OCI-LY7 (cell line): ENCODE results near the gene BANF2. TPM values are rescaled to one million over a fixed set of nuclear protein-coding genes. Genes with fewer than 3 reads are reported as not detected.
A peak's percentile ranks its signal among the peaks of the same experiment; 100 is the strongest.

Source experiments
- BruUV-seq: library from RNA; stranded (reverse); fragments of 400-500 nt; replicated peaks from 2 replicates; lab custom pipeline; 2021; lab: Mats Ljungman, UMichigan
- CTCF ChIA-PET: fragments of 300-600 bp; sonication (Branson Sonifier 250); formaldehyde crosslinking; loops from one replicate; lab custom pipeline; 2022; ENCODE audit warnings: antibody characterized with exemption; ENCODE audit not compliant: unreplicated experiment; lab: Charles Lee
- POLR2A ChIA-PET: fragments of 300-600 bp; sonication (Branson Sonifier 250); formaldehyde crosslinking; loops from one replicate; lab custom pipeline; 2022; ENCODE audit warnings: antibody characterized with exemption; lab: Charles Lee
- DNase-seq: peaks from one replicate; pipeline ENCODE4 v3.0.0-alpha.2; 2015; ENCODE audit warnings: low spot score
- H2AFZ ChIP-seq: fragments of 200-600 bp; sonication (generic), shearing (Covaris generic); 2 replicates; pipeline ENCODE4 v1.6.1; 2014; ENCODE audit warnings: mild to moderate bottlenecking, antibody characterized with exemption, low read length, moderate library complexity
- H3K27ac ChIP-seq: fragments of 200-600 bp; sonication (generic); 2 replicates; pipeline ENCODE4 v1.5.1; 2014; ENCODE audit warnings: mixed run types, low read depth, mild to moderate bottlenecking, moderate library complexity, low read length, inconsistent platforms; ENCODE audit not compliant: poor library complexity, severe bottlenecking
- H3K36me3 ChIP-seq: fragments of 200-600 bp; sonication (generic); 2 replicates; pipeline ENCODE4 v1.6.1; 2014; ENCODE audit warnings: mild to moderate bottlenecking, antibody characterized with exemption, low read length, moderate library complexity, mixed read lengths; ENCODE audit not compliant: insufficient read depth
- H3K4me1 ChIP-seq: fragments of 200-600 bp; sonication (generic); 2 replicates; pipeline ENCODE4 v1.5.1; 2014; ENCODE audit warnings: mild to moderate bottlenecking, low read length; ENCODE audit not compliant: insufficient read depth, poor library complexity, severe bottlenecking
- H3K4me2 ChIP-seq: fragments of 200-600 bp; sonication (generic); 2 replicates; pipeline ENCODE4 v1.6.1; 2014; ENCODE audit warnings: mild to moderate bottlenecking, low read length
- H3K4me3 ChIP-seq: fragments of 200-600 bp; sonication (generic); 2 replicates; pipeline ENCODE4 v1.5.1; 2014; ENCODE audit warnings: mild to moderate bottlenecking, low read depth, low read length; ENCODE audit not compliant: poor library complexity, severe bottlenecking
- H3K79me2 ChIP-seq: fragments of 200-600 bp; sonication (generic); 2 replicates; pipeline ENCODE4 v1.6.1; 2016; ENCODE audit warnings: low read depth, mild to moderate bottlenecking, low read length, moderate library complexity, mixed read lengths; ENCODE audit not compliant: insufficient read depth
- H3K9me2 ChIP-seq: fragments of 200-600 bp; sonication (generic); 2 replicates; pipeline ENCODE4 v1.6.1; 2016; ENCODE audit warnings: mild to moderate bottlenecking, low read length, mixed read lengths; ENCODE audit not compliant: insufficient read depth
- H3K9me3 ChIP-seq: fragments of 200-600 bp; sonication (generic); 2 replicates; pipeline ENCODE4 v1.6.1; 2014; ENCODE audit warnings: mild to moderate bottlenecking, mixed run types, low read length, mixed read lengths
- H4K20me1 ChIP-seq: fragments of 200-600 bp; sonication (generic); 2 replicates; pipeline ENCODE4 v1.6.1; 2014; ENCODE audit warnings: mild to moderate bottlenecking, antibody characterized with exemption, low read length, moderate library complexity, mixed read lengths; ENCODE audit not compliant: insufficient read depth
- EZH2phosphoT487 ChIP-seq: fragments of 200-600 bp; sonication (generic); IDR thresholded peaks from 2 replicates; pipeline ENCODE4 v1.6.1; 2018; ENCODE audit warnings: low read depth, borderline replicate concordance, mild to moderate bottlenecking, mixed run types, antibody characterized with exemption, low read length, moderate library complexity, mixed read lengths
- intact Hi-C: fragments of 100-400 bp; cut with micrococcal nuclease; formaldehyde crosslinking; loops from one replicate; pipeline ENCODE4 v1.10.0; 2022; ENCODE audit not compliant: unreplicated experiment
- total RNA-seq, 2 experiments: library from RNA; depleted of rRNA in 1 of 2; stranded (reverse); fragments of >200 nt in 1 of 2; shearing (Covaris generic) in 1 of 2; gene quantifications; 2 replicates each; pipeline ENCODE4 v1.2.3, GENCODE V29; 2014 to 2022
- TF ChIP-seq, protein P1 (sequence below): fragments of 200-600 bp; sonication (generic); conservative IDR thresholded peaks from 2 replicates; pipeline ENCODE4 v1.5.1; 2014; ENCODE audit warnings: mild to moderate bottlenecking, antibody characterized with exemption, low read length, moderate library complexity, mixed read lengths

Gene BANF2
- total RNA-seq, 2 experiments from 2014 or later: not detected

DNA sequence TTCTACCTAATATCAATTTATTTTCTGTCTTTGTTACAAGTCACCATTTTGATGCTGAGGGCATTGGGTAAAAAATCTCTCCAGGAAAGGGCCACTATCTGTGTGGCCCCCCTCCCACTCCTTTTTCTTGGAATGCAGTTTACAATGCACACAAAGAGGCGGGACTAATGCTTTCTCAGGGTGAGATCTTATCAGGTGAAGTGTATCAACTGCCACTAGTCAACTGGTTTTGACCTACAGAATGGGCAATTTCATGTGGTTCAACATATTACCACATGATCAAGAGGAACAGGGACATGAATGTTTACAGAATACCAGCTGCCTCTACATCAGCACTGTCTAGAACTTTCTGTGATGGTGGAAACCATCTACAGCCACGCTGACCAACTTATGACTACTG lies 21.5 kb upstream of the BANF2 start:
- CTCF ChIA-PET: no interaction called here

DNA sequence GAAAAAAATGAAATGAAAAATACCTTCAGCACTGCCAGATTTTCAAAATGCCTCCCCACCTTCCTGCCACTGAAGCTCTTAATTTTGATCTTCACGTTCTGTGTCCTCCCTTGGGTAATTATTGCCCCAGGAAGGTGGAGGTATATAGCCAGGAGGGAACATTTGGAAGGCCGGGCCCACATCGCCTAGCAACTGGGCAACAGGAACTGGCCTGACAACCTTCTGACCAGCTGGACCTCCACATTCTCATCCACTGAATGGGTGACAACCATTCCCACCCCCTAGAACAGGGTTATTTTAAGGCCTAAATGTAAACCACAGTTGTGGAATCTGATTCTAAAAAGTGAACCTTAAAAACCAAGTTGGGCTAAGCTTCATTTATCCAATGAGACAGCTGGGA lies 20.9 kb upstream of the BANF2 start:
- Histone ChIP-seq H2AFZ (no peak overlapping the region), H3K4me3 (no peak overlapping the region), H3K36me3 (peaks cover 5% of the 10 kb centered on the region), H3K79me2 (no peaks in the 10 kb centered on the region), H4K20me1 (peaks cover 8% of the 10 kb centered on the region), H3K4me1 (peaks cover 15% of the 10 kb centered on the region), H3K9me2 (no peaks in the 10 kb centered on the region), H3K27ac (no peak overlapping the region), H3K4me2 (no peak overlapping the region), H3K9me3 (no peaks in the 10 kb centered on the region)
- TF ChIP-seq, protein P1, sequence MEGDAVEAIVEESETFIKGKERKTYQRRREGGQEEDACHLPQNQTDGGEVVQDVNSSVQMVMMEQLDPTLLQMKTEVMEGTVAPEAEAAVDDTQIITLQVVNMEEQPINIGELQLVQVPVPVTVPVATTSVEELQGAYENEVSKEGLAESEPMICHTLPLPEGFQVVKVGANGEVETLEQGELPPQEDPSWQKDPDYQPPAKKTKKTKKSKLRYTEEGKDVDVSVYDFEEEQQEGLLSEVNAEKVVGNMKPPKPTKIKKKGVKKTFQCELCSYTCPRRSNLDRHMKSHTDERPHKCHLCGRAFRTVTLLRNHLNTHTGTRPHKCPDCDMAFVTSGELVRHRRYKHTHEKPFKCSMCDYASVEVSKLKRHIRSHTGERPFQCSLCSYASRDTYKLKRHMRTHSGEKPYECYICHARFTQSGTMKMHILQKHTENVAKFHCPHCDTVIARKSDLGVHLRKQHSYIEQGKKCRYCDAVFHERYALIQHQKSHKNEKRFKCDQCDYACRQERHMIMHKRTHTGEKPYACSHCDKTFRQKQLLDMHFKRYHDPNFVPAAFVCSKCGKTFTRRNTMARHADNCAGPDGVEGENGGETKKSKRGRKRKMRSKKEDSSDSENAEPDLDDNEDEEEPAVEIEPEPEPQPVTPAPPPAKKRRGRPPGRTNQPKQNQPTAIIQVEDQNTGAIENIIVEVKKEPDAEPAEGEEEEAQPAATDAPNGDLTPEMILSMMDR: no peak; the same call in 1 of the 2 replicates
- TF ChIP-seq EZH2phosphoT487: no peak
- POLR2A ChIA-PET: no interaction called here
- intact Hi-C loops: no loop called here
- CTCF ChIA-PET: no interaction called here
- DNase-seq: no peak
- no TSS peak for BruUV-seq

More for the DNA sequence above, 21.5 kb upstream of the BANF2 start:
- Histone ChIP-seq H2AFZ (no peak overlapping the region), H3K9me2 (no peaks in the 10 kb centered on the region), H3K36me3 (peaks cover 5% of the 10 kb centered on the region), H3K9me3 (no peaks in the 10 kb centered on the region), H3K4me2 (no peak overlapping the region), H3K27ac (no peak overlapping the region), H3K4me3 (no peak overlapping the region), H3K79me2 (no peaks in the 10 kb centered on the region), H3K4me1 (peaks cover 15% of the 10 kb centered on the region), H4K20me1 (peaks cover 8% of the 10 kb centered on the region)
- no TSS peak for BruUV-seq
- TF ChIP-seq, protein P1: no peak
- TF ChIP-seq EZH2phosphoT487: no peak
- POLR2A ChIA-PET: no interaction called here
- DNase-seq: no peak
- intact Hi-C loops: no loop called here

DNA sequence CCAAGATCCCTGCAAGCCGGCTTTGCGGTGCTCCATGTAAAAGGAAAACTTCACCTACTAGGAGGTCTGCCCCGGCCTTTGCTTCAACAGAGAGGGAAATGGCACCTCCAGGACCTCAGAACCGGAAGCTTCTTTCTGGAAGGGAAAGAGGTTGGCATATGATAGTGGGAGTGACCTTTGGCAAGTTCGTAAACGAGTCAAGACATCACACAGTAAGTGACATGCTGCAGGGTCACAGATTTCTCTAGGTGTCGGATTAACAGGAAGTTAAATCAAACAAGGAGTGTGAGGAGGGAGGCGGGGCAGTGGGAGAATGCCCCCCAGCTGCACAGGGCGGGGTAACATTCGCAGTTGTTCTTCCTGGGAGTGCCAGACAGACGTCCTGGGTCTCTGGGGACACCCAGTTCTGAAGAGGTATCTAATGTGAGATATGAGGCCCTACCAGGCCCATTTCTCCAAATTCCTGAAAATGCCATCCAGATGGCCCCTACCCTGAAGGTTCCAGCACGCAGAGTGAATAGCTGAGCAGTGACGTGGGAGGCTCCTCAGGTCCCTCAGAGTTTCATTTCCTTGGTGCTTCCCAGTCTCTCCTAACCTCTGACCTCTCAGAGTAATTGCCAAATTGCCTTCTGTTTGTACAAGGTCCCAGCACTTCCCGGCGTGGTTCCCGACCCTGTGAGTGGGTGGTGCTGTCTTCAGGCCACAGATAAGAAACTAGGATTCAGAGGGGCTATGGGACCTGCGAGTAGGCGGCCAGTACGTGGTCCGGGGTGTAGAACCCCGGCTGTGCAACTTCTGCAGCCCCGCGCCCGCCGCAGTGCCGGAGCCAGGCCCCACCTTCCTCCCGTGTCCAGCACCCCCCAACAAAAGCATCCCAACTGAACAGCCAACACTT lies 19.6 kb upstream of the BANF2 start:
- H3K36me3 ChIP-seq: peaks cover 5% of the 10 kb centered on the region
- TF ChIP-seq EZH2phosphoT487: no peak
- TF ChIP-seq, protein P1: no peak
- peak overlapping the region; percentile 74 for H3K4me3 ChIP-seq
- H4K20me1 ChIP-seq: peaks cover 8% of the 10 kb centered on the region
- peak overlapping the region; percentile 75 for H3K4me2 ChIP-seq
- H3K9me2 ChIP-seq: no peaks in the 10 kb centered on the region
- BruUV-seq: no TSS peak
- no peaks in the 10 kb centered on the region for H3K79me2 ChIP-seq
- DNase-seq: no peak
- peaks cover 15% of the 10 kb centered on the region for H3K4me1 ChIP-seq
- POLR2A ChIA-PET: no interaction called here
- CTCF ChIA-PET: interaction anchor here (1.0 kb wide), 1 partner anchor 216 kb away, joined by 4 read pairs; no protein-coding TSS in a partner anchor
- no peak overlapping the region for H3K27ac ChIP-seq
- no peaks in the 10 kb centered on the region for H3K9me3 ChIP-seq
- no peak overlapping the region for H2AFZ ChIP-seq
- intact Hi-C loops: no loop called here
